ENCODE data around the gene SCN5A. TPM values are rescaled to one million over a fixed set of nuclear protein-coding genes. Genes with fewer than 3 reads are reported as not detected.

SCN5A gene
- total and polyA plus RNA-seq, 2 experiments from 2014 or later = not detected

GRCh38 chr3:38558864-38559263 is 90.6 kb downstream of the SCN5A start:
- TF ChIP-seq EZH2phosphoT487 (IDR thresholded peaks at IDR 0.05; ENCODE audit: insufficient read depth, low read depth) (no peak), EZH2 (IDR thresholded peaks at IDR 0.05; ENCODE audit: insufficient read depth, poor library complexity, severe bottlenecking) (no peak)
- in situ Hi-C loops (cut with MboI) = no loop called here
- WGBS, 2 experiments (ENCODE audit: low coverage in 1 of 2, low lambda C conversion rate in 2 of 2, missing lambda C conversion rate in 2 of 2) = 43 to 48% methylated on average over 1 of the region's 1 CpG

GRCh38 chr3:38556640-38557358 is 92.7 kb downstream of the SCN5A start:
- H2AFZ ChIP-seq = no peak overlapping the region
- no peak for DNase-seq
- no peak for TF ChIP-seq EZH2phosphoT487 (IDR thresholded peaks at IDR 0.05; ENCODE audit: insufficient read depth, low read depth)
- no peak for TF ChIP-seq EZH2 (IDR thresholded peaks at IDR 0.05; ENCODE audit: insufficient read depth, poor library complexity, severe bottlenecking)
- no peaks in the 10 kb centered on the region for H3K79me2 ChIP-seq (ENCODE audit: insufficient read depth)
- H3K4me3 ChIP-seq = no peak overlapping the region
- no peaks in the 10 kb centered on the region for H3K9me2 ChIP-seq (ENCODE audit: insufficient read depth)
- H3K27me3 ChIP-seq (replicated peaks; ENCODE audit: insufficient read depth) = peaks cover 10% of the 10 kb centered on the region; the same call in 1 of the 2 replicates
- no peak overlapping the region for H3K9ac ChIP-seq
- no peaks in the 10 kb centered on the region for H3K36me3 ChIP-seq (ENCODE audit: low read depth)
- no peak overlapping the region for H3K27ac ChIP-seq
- no peaks in the 10 kb centered on the region for H3F3A ChIP-seq (ENCODE audit: insufficient read depth)
- WGBS, 2 experiments (ENCODE audit: low coverage in 1 of 2, low lambda C conversion rate in 2 of 2, missing lambda C conversion rate in 2 of 2) = 33 to 43% methylated on average over 4 of the region's 4 CpGs
- H3K4me1 ChIP-seq (ENCODE audit: insufficient read depth) = no peaks in the 10 kb centered on the region
- no peaks in the 10 kb centered on the region for H4K20me1 ChIP-seq (ENCODE audit: insufficient read depth)
- no peak overlapping the region for H3K4me2 ChIP-seq (ENCODE audit: unreplicated experiment)
- in situ Hi-C loops (cut with MboI) = no loop called here
- no peaks in the 10 kb centered on the region for H3K9me3 ChIP-seq (ENCODE audit: low read depth)

More at GRCh38 chr3:38558864-38559263, 90.6 kb downstream of the SCN5A start:
- Histone ChIP-seq H3F3A (ENCODE audit: insufficient read depth) (no peaks in the 10 kb centered on the region), H3K27ac (no peak overlapping the region), H3K4me1 (ENCODE audit: insufficient read depth) (no peaks in the 10 kb centered on the region), H3K9me3 (ENCODE audit: low read depth) (no peaks in the 10 kb centered on the region), H2AFZ (no peak overlapping the region), H3K27me3 (replicated peaks; ENCODE audit: insufficient read depth) (peaks cover 10% of the 10 kb centered on the region; the same call in 1 of the 2 replicates), H3K4me3 (no peak overlapping the region), H4K20me1 (ENCODE audit: insufficient read depth) (no peaks in the 10 kb centered on the region), H3K9me2 (ENCODE audit: insufficient read depth) (no peaks in the 10 kb centered on the region), H3K36me3 (ENCODE audit: low read depth) (no peaks in the 10 kb centered on the region), H3K79me2 (ENCODE audit: insufficient read depth) (no peaks in the 10 kb centered on the region), H3K4me2 (ENCODE audit: unreplicated experiment) (no peak overlapping the region), H3K9ac (no peak overlapping the region)
- no peak for DNase-seq

GRCh38 chr3:38555926-38556325 is 93.6 kb downstream of the SCN5A start:
- Histone ChIP-seq H3F3A (ENCODE audit: insufficient read depth) (no peaks in the 10 kb centered on the region), H3K4me1 (ENCODE audit: insufficient read depth) (no peaks in the 10 kb centered on the region), H3K4me3 (no peak overlapping the region), H3K9ac (no peak overlapping the region), H3K36me3 (ENCODE audit: low read depth) (no peaks in the 10 kb centered on the region), H3K27me3 (replicated peaks; ENCODE audit: insufficient read depth) (peaks cover 10% of the 10 kb centered on the region; the same call in 1 of the 2 replicates), H3K27ac (no peak overlapping the region), H3K9me2 (ENCODE audit: insufficient read depth) (no peaks in the 10 kb centered on the region), H3K4me2 (ENCODE audit: unreplicated experiment) (no peak overlapping the region), H4K20me1 (ENCODE audit: insufficient read depth) (no peaks in the 10 kb centered on the region), H3K9me3 (ENCODE audit: low read depth) (no peaks in the 10 kb centered on the region), H2AFZ (no peak overlapping the region), H3K79me2 (ENCODE audit: insufficient read depth) (no peaks in the 10 kb centered on the region)
- TF ChIP-seq EZH2 (IDR thresholded peaks at IDR 0.05; ENCODE audit: insufficient read depth, poor library complexity, severe bottlenecking) (no peak), EZH2phosphoT487 (IDR thresholded peaks at IDR 0.05; ENCODE audit: insufficient read depth, low read depth) (no peak)
- in situ Hi-C loops (cut with MboI) = no loop called here
- no peak for DNase-seq
- 37 to 39% methylated on average over 2 of the region's 2 CpGs for WGBS, 2 experiments (ENCODE audit: low coverage in 1 of 2, low lambda C conversion rate in 2 of 2, missing lambda C conversion rate in 2 of 2)

- Histone ChIP-seq H3K9me3 (ENCODE audit: low read depth) (no peaks in the 10 kb centered on the region), H4K20me1 (ENCODE audit: insufficient read depth) (no peaks in the 10 kb centered on the region), H3K4me1 (ENCODE audit: insufficient read depth) (no peaks in the 10 kb centered on the region), H3K4me2 (ENCODE audit: unreplicated experiment) (no peak overlapping the region), H3K27ac (no peak overlapping the region), H3K27me3 (replicated peaks; ENCODE audit: insufficient read depth) (peaks cover 10% of the 10 kb centered on the region; the same call in 1 of the 2 replicates), H3K9me2 (ENCODE audit: insufficient read depth) (no peaks in the 10 kb centered on the region), H3K9ac (no peak overlapping the region), H2AFZ (no peak overlapping the region), H3K4me3 (no peak overlapping the region), H3K36me3 (ENCODE audit: low read depth) (no peaks in the 10 kb centered on the region), H3K79me2 (ENCODE audit: insufficient read depth) (no peaks in the 10 kb centered on the region), H3F3A (ENCODE audit: insufficient read depth) (no peaks in the 10 kb centered on the region)
- 30 to 38% methylated on average over 6 of the region's 6 CpGs for WGBS, 2 experiments (ENCODE audit: low coverage in 1 of 2, low lambda C conversion rate in 2 of 2, missing lambda C conversion rate in 2 of 2)
- in situ Hi-C loops (cut with MboI) = no loop called here
- no peak for DNase-seq
- TF ChIP-seq EZH2phosphoT487 (IDR thresholded peaks at IDR 0.05; ENCODE audit: insufficient read depth, low read depth) (no peak), EZH2 (IDR thresholded peaks at IDR 0.05; ENCODE audit: insufficient read depth, poor library complexity, severe bottlenecking) (no peak)
Observed at GRCh38 chr3:38555149-38555840, 94.2 kb downstream of the SCN5A start.

Measured in GM23248 (cell line).